Neural crest cell (in vitro differentiated cells): Measurements from ENCODE around the gene WFDC6. TPM values are rescaled to one million over a fixed set of nuclear protein-coding genes. Genes with fewer than 3 reads are reported as not detected.
"Not testable (repeated sequence)": the region's sequence is repeated elsewhere in the genome, so short reads cannot be mapped to it uniquely, and the experiment has no call there.

ENCODE experiments used
- DNase-seq: peaks from one replicate; pipeline ENCODE4 v3.0.0; 2021; ENCODE audit warnings: low read depth, mixed read lengths, low spot score
- H3K27ac Mint-ChIP-seq: one replicate; pipeline ENCODE4 v1.8.0; 2021; ENCODE audit warnings: mild to moderate bottlenecking, mixed read lengths; ENCODE audit not compliant: unreplicated experiment
- H3K27me3 Mint-ChIP-seq: 2 replicates; pipeline ENCODE4 v1.8.0; 2021; ENCODE audit warnings: low read depth, mild to moderate bottlenecking, mixed read lengths
- H3K36me3 Mint-ChIP-seq: 2 replicates; pipeline ENCODE4 v1.8.0; 2021; ENCODE audit warnings: low read depth, mild to moderate bottlenecking, mixed read lengths
- H3K4me1 Mint-ChIP-seq: 2 replicates; pipeline ENCODE4 v1.8.0; 2021; ENCODE audit warnings: mixed read lengths
- H3K4me3 Mint-ChIP-seq: one replicate; pipeline ENCODE4 v1.8.0; 2021; ENCODE audit warnings: mild to moderate bottlenecking, mixed read lengths
- H3K9me3 Mint-ChIP-seq: 2 replicates; pipeline ENCODE4 v1.8.0; 2021; ENCODE audit warnings: mixed read lengths
- long read RNA-seq: library from polyadenylated mRNA; unstranded; transcript quantifications from one replicate; pipeline ENCODE4 v2.0.0, GENCODE V29; 2020
- total RNA-seq: library from RNA; stranded (reverse); gene quantifications from 2 replicates; pipeline ENCODE4 v1.2.1, GENCODE V29; 2021
- TF ChIP-seq, protein P1 (sequence below): fragments of 200-600 bp; sonication (generic); conservative IDR thresholded peaks from 2 replicates; pipeline ENCODE4 v1.5.0; 2021; ENCODE audit warnings: antibody characterized with exemption, mild to moderate bottlenecking

The WFDC6 gene
- not detected in 2 replicates for total RNA-seq
- long read RNA-seq, result 0 reads

DNA sequence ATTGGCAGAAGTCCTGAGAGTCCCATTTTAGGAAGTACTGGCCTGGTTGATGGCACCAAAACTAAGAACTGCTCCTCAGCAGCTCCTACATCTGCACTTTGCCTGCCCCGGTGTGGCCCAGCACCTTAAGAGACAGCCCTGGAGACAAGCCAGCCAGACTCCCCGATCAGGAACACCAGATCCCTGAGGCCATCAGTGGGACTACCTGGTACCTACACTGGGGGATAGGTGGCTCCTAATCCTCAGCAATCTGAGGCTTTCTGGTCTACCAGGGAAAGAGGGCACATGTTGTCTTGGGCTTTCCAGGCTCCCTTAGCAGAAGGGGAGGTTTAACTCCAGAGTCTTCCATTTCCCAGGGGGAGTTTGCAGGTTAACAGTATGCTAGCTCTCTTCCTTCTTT lies at the start of gene WFDC6:
WFDC6 (minus strand) TSS at position 101 of the 400 bp plus-strand sequence; CDS start at position 26, 75 bp downstream.
- TF ChIP-seq, protein P1, sequence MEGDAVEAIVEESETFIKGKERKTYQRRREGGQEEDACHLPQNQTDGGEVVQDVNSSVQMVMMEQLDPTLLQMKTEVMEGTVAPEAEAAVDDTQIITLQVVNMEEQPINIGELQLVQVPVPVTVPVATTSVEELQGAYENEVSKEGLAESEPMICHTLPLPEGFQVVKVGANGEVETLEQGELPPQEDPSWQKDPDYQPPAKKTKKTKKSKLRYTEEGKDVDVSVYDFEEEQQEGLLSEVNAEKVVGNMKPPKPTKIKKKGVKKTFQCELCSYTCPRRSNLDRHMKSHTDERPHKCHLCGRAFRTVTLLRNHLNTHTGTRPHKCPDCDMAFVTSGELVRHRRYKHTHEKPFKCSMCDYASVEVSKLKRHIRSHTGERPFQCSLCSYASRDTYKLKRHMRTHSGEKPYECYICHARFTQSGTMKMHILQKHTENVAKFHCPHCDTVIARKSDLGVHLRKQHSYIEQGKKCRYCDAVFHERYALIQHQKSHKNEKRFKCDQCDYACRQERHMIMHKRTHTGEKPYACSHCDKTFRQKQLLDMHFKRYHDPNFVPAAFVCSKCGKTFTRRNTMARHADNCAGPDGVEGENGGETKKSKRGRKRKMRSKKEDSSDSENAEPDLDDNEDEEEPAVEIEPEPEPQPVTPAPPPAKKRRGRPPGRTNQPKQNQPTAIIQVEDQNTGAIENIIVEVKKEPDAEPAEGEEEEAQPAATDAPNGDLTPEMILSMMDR, result no peak
- H3K4me3 Mint-ChIP-seq, result no peak within 1 kb of the TSS
- H3K4me1 Mint-ChIP-seq, result no peaks in the 10 kb centered on the region
- no peaks in the 10 kb centered on the region for H3K9me3 Mint-ChIP-seq
- no peak within 1 kb of the TSS for H3K27ac Mint-ChIP-seq
- no peak for DNase-seq
- H3K27me3 Mint-ChIP-seq, result peaks cover 65% of the 10 kb centered on the region
- no peaks in the 10 kb centered on the region for H3K36me3 Mint-ChIP-seq

DNA sequence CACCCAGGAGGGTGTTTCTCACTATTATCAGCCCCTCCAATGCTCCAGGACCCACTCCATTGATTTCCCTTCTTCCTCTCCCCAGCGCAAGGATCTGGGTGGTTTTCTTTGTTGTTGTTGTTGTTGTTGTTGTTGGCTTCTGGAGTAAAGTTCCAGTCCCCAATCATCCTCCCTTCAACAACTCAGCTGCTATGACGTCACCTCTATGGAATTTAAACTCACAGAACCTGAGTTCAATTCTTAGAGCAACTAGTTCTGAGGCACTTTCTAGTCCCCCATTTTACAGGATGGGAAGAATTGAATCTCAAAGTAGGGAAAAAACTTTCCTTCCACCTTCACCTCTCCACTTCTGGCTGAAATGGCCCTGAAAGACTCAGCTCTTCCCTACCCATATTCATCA lies 49.5 kb upstream of the WFDC6 start:
- TF ChIP-seq, protein P1, result no peak
- DNase-seq, result no peak
- peaks cover 22% of the 10 kb centered on the region for H3K27me3 Mint-ChIP-seq
- no peaks in the 10 kb centered on the region for H3K4me1 Mint-ChIP-seq
- peaks cover 7% of the 10 kb centered on the region for H3K9me3 Mint-ChIP-seq
- H3K4me3 Mint-ChIP-seq, result no peak overlapping the region
- no peak overlapping the region for H3K27ac Mint-ChIP-seq
- H3K36me3 Mint-ChIP-seq, result no peaks in the 10 kb centered on the region

- not testable (repeated sequence) for H3K27ac Mint-ChIP-seq, H3K9me3 Mint-ChIP-seq, H3K4me1 Mint-ChIP-seq, H3K36me3 Mint-ChIP-seq, H3K4me3 Mint-ChIP-seq, DNase-seq
- peaks cover 23% of the 10 kb centered on the region for H3K27me3 Mint-ChIP-seq
These were observed 46.7 kb upstream of the WFDC6 start for GRCh38 chr20:45585986-45586385.

GRCh38 chr20:45584294-45584693 lies 45.0 kb upstream of the WFDC6 start:
- DNase-seq, H3K4me3 Mint-ChIP-seq, H3K9me3 Mint-ChIP-seq, H3K36me3 Mint-ChIP-seq, H3K27ac Mint-ChIP-seq: not testable (repeated sequence)
- H3K4me1 Mint-ChIP-seq, result peaks cover 18% of the 10 kb centered on the region
- peaks cover 20% of the 10 kb centered on the region for H3K27me3 Mint-ChIP-seq

- Mint-ChIP-seq H3K27me3 (peaks cover 12% of the 10 kb centered on the region), H3K9me3 (no peaks in the 10 kb centered on the region), H3K36me3 (no peaks in the 10 kb centered on the region), H3K4me1 (peaks cover 23% of the 10 kb centered on the region), H3K27ac (no peak overlapping the region), H3K4me3 (no peak overlapping the region)
- no peak for DNase-seq
- TF ChIP-seq, protein P1, result no peak
These were observed 44.2 kb upstream of the WFDC6 start for GRCh38 chr20:45583502-45583901.

- H3K27me3 Mint-ChIP-seq, result peaks cover 8% of the 10 kb centered on the region
- H3K27ac Mint-ChIP-seq, result no peak overlapping the region
- no peaks in the 10 kb centered on the region for H3K9me3 Mint-ChIP-seq
- H3K4me1 Mint-ChIP-seq, result peaks cover 32% of the 10 kb centered on the region
- no peak for DNase-seq
- TF ChIP-seq, protein P1, result no peak
- H3K4me3 Mint-ChIP-seq, result no peak overlapping the region
- H3K36me3 Mint-ChIP-seq, result no peaks in the 10 kb centered on the region
These were observed 42.4 kb upstream of the WFDC6 start for GRCh38 chr20:45581702-45582101.

GRCh38 chr20:45579184-45579583 lies 39.9 kb upstream of the WFDC6 start, which contains the start of gene WFDC8:
Gene WFDC8 (minus strand): TSS chr20:45579284. CDS start chr20:45579247, 37 bp downstream.
- Mint-ChIP-seq H3K9me3 (no peaks in the 10 kb centered on the region), H3K4me1 (peaks cover 32% of the 10 kb centered on the region), H3K27ac (peak within 1 kb of the TSS; percentile 87), H3K27me3 (peaks cover 8% of the 10 kb centered on the region), H3K36me3 (no peaks in the 10 kb centered on the region), H3K4me3 (peak within 1 kb of the TSS; percentile 47)
- no peak for DNase-seq
- TF ChIP-seq, protein P1, result no peak
